NOMO-1 treated with DMSO at 0.1 percent for 48 hours (cell line): ENCODE data around the gene SPSB3.
"Not testable (repeated sequence)": the region's sequence is repeated elsewhere in the genome, so short reads cannot be mapped to it uniquely, and the experiment has no call there.

ENCODE experiments used
- DNase-seq: peaks from one replicate; lab custom pipeline; 2025; ENCODE audit not compliant: unreplicated experiment; lab: John Stamatoyannopoulos, UW

The SPSB3 gene

DNA sequence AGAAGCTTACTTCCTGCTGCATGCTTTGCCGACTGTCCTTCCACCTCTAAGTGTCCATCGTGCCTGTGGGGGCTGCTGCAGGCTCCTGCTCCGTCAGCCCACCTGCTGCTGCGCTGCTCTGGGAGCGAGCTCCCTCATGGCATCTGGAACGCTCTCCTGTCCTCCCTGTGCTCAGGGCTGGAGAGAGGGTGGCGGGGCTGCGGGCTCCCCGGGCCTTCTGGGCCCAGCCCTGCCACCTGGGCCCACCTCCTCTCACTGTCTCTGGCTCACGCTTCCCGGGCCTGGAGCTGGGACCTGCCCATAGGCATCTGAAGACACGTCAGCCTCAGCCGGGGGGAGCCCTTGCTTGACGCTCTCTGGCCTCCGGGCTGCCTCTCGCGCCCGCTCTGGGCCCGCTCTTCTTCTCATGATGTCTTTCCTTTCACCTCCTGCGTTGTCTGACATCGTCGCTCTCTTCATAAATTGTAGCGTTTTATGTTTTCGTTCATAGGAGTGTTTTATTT, 38.0 kb downstream of the SPSB3 start:
- DNase-seq, result no peak

- DNase-seq, result no peak
Measured at GRCh38 chr16:1743376-1744337, 38.7 kb downstream of the SPSB3 start.

DNA sequence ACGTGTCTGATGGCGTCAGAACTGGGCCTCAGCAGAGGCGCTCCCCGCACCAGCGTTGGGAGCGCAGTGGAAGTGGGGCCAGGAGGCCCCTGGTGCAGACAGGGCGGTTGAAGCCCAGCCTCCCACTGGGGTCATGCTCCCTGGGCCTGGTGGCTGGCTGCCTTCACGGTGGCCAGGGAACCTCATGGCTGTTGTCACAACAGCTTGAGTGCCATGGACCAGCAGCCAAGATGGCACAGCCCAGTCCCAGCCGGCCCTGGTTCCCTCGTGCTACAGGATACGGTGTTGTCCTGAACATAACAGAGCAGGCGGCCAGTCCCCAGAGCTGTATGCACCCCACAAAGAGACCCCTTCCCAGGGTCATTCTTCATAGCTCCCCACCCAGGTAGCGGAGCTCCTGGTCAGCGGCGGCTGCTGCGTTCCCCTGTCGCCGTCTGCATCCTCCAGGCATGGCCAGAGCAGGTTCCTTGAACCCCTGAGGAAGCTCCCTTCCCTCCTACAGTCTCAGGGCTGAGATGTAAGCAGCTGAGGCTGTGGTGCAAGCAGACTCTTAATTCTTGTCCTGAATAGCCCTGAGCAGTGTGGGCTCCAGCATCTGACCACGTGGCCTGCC, 40.7 kb downstream of the SPSB3 start:
- DNase-seq, result no peak

DNA sequence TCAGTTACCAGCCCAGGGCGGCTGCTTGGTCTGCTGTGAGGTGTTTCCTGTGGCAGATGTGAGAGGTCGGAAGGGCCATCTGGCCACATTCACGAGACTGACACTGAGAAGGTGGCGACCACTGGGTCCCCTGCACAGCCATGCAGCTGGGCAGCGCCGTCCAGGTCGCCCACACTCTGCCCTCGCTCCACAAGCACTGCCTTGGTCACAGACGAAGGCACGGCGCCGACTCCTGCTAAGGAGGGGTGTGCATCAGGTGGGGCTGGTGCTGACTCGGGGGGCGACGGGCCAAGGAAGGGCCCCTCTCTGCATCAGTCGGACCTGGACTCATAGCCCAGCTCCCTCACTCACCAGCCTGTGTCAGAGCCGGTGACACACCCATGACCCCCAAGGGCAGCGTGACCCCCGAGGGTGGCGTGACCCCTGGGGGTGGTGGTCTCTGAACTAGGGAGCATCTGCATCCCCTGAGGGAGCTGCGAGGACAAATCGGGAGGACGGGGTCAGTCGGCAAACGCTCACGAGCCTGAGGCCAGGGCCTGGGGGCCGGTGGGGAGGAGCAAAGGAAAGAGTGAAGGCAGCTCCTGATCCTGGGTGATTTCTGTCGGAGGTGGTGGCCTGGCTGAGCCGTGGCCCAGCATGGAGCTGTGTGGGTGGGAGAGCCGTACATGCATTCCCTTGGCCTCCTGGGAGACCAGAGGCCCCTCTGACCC, 41.4 kb downstream of the SPSB3 start:
- no peak for DNase-seq

DNA sequence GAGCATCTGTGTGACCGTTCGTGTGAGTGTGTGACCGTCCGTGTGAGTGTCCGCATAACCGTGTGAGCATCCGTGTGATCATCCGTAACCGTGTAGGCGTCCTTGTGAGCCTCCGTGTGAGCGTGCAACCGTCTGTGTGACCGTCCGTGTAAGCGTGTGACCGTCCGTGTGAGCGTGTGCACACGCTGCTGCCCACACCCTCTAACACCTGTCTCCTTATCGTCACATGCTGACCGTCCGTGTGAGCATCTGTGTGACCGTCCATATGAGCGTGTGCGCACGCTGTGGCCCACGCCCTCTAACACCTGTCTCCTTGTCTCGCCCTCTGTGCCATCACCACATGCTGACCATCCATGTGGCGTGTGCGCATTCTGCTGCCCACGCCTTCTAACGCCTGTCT, 42.1 kb downstream of the SPSB3 start:
- no peak for DNase-seq

- DNase-seq, result no peak
Measured at GRCh38 chr16:1734816-1735215, 47.6 kb downstream of the SPSB3 start.

DNA sequence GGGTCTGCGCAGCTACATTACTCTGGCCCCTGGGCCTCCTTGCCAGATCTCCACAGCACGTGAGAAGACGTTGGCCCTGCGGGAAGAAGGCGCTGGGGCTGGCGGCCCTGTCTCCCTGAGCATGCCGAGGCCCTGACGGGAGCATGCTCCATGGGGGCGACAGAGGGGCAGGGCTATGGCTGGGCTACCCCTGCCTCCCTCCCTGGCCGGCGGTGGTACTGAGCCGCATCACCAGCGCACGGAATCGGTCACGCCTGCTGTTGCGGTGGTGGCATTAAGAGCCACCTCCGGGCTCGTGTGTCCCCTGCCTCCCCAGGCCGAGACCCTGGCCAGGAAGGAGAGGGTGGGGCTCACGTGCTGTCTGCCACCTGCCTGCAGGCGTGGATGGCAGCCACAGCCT, 48.2 kb downstream of the SPSB3 start:
- no peak for DNase-seq

GRCh38 chr16:1732551-1732987, 49.8 kb downstream of the SPSB3 start:
- DNase-seq, result not testable (repeated sequence)

- DNase-seq, result no peak
Measured at GRCh38 chr16:1732071-1732470, 50.3 kb downstream of the SPSB3 start.

DNA sequence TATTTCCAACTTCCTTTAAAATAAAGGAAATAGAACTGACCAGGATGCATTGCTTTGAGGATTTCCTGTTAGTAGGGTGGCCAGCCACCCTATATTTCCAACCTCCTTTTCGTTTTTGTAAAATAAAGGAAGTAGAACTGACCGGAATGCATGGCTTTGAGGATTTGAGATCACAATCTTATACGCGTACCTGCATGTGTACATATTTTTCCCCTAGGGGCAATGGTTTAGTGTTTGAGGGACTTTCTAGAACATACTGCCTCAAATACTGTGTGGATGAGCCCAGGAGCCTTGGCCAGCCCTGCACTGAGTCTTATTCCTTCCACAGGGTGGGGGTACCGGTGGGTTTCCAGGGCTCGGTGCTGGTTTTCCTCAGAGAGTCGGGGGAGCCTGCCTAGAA, 50.8 kb downstream of the SPSB3 start:
- DNase-seq, result no peak

DNA sequence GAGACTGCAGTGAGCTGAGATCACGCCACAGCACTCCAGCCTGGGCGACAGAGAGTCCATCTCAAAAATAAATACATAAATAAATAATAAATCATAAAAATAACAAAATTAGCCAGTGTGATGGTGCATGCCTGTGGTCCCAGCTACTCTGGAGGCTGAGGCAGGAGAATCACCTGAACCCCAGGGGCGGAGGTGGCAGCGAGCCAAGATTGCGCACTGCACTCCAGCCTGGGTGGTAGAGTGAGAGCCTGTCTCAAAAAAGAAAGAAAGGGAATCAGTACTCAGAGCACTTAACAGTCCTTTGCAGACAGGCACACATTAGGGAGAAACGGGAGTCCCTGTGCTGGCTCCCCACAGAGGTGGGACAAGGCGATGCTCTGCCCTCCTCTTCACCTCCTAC, 51.3 kb downstream of the SPSB3 start:
- DNase-seq, result no peak

DNA sequence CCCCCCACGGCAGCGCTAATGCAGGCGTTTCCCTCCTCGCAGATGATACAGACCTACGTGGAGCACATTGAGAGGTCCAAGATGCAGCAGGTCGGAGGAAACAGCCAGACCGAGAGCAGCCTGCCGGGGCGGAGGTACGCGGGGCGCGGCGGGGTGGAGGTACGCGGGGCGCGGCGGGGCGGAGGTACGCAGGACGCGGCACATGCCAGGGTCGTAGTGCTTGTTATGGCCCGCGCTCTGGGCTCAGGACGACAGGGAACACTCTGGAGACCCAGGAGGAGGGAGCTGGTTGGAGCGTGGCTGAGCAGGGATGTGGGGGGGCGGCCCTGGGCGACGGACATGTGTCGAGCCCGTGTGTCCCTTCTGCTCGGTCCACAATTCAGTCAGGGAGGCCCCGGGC, 52.9 kb downstream of the SPSB3 start:
- DNase-seq, result no peak

DNA sequence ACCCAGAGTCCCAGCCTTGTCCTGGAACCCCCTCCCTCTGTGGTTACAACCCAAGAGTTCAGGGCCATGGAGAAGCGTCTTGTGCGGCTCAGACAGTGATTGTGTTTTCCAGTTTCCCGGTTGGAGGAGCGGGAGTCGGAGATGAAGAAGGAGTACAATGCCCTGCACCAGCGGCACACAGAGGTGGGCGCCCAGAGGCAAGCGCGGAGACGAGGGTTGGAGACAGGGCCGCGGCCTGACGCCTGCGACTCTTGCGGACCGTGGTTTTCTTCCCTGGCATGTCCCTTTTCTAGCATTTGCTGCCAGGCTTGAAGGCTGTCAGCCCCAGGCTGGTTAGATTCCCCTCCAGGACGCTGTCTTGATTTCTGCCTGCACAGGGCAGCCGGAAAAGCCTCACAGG, 53.3 kb downstream of the SPSB3 start:
- no peak for DNase-seq

DNA sequence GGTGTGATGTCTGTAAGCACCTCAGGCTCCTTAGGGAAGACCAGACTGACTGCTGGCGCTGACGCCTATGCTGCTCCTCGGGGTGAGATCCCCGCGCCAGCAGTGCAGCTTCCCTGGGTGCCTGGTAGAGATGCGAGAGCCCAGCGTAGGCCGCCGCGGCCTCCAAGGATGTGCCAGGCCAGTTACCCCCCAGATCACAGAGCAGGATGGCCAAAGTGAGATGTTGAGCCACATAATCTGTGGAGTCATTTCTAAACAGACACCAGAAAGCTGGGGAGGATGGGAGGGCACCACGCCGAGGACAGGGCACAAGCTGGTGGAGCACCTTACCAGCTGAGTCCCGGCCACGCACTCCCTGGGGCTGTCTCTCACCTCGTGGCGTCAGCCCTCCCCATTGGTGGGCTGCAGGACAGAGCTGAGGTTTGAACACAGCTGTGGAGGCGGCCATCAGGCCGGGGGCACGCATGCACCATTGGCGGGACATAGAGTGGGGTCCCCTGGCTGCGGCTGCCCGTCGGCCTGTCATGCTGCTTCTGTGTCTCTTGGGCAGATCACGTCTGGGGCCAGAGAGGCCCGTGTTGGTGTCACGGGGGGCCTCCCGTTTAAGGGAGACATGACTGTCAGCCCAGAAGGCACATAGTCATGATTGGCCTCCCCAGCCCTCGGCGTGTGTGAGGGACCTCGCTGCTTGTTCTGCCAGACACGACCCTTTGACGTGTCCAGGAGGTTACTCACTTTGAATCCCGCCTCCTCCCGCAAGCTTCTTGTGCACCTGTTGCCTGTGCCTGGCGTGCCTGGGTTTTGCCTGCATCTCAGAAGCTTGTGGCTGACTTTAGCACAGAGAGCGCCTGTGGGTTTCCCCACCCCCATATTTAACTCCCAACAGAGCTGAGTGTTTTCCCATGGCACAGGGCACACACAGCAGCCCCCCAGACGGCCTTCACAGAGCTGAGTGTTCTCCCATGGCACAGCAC, 54.4 kb downstream of the SPSB3 start:
- no peak for DNase-seq
